Measurements from ENCODE around the gene FAAP20.

Gene FAAP20

DNA sequence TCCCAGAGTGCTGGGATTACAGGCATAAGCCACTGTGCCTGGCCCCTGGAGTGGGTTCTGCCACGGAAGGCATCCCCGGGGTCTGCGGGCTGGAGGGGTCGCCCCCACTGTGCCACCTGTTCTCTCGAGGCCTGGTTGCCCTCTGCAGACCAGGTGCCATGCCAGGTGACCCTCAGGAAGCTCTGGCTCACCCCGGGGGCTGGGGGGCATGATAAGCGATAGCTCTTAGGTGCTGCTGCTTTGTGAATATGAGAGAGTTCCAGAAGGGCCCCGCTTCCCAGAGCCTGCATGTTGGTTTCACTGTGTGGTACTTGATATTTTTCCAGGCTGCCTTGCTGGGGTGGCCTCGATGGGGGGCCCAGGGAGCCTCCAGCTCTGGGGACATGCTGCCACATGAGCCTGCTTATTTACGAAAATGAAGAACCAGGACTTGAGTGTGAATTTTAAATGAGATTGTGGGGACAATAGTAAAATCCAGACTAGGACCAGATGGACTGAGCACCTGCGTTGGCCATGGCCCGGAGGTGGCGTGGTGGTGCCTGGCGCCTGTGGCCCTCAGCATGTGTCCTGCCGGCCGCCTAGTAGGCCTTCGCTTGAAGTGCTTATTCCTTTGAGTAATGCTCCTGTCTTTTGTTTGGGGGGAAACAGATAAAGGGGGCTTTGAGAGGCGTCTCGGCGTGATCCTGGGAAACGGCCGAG is 40.9 kb upstream of the FAAP20 start:
- Histone ChIP-seq H3K9me3 (ENCODE audit: control insufficient read depth, insufficient read depth, low read depth, low read length) (no peaks in the 10 kb centered on the region), H3K27ac (ENCODE audit: extremely low read depth, low read depth, low read length) (peak overlapping the region; percentile 3; the same call in 1 of the 2 replicates), H3K4me1 (ENCODE audit: control insufficient read depth, insufficient read depth, low read length) (peaks cover 35% of the 10 kb centered on the region), H3K36me3 (ENCODE audit: control insufficient read depth in 2 of 2, insufficient read depth in 1 of 2, low read length in 2 of 2) (peaks cover 0 to 36% of the 10 kb centered on the region in 2 experiments; a peak in 1 of 3 replicates), H3K4me3 (ENCODE audit: low read depth, low read length) (no peak overlapping the region)
- CTCF ChIA-PET = interaction anchor here (1.3 kb wide), 1 partner anchor 41 kb away, joined by 4 read pairs; the partner anchor contains the start of gene FAAP20
- POLR2A ChIA-PET = interaction anchor here (0.7 to 0.8 kb wide), 2 partner anchors 33 to 140 kb away, joined by 3 to 6 read pairs; no protein-coding TSS in a partner anchor
- peak; percentile 57 for TF ChIP-seq ZIC2 (tag by site-specific recombination; IDR thresholded peaks at IDR 0.05)
- TF ChIP-seq ZNF48 (tag by site-specific recombination; IDR thresholded peaks at IDR 0.05) = no peak
- TF ChIP-seq SP7 (tag by site-specific recombination; IDR thresholded peaks at IDR 0.05) = no peak
- TF ChIP-seq MEIS1 (CRISPR knock-in tag; IDR thresholded peaks at IDR 0.05; ENCODE audit: borderline replicate concordance) = no peak
- TF ChIP-seq, protein P1, sequence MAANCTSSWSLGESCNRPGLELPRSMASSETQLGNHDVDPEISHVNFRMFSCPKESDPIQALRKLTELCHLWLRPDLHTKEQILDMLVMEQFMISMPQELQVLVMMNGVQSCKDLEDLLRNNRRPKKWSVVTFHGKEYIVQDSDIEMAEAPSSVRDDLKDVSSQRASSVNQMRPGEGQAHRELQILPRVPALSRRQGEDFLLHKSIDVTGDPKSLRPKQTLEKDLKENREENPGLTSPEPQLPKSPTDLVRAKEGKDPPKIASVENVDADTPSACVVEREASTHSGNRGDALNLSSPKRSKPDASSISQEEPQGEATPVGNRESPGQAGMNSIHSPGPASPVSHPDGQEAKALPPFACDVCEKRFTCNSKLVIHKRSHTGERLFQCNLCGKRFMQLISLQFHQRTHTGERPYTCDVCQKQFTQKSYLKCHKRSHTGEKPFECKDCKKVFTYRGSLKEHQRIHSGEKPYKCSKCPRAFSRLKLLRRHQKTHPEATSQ (tag by site-specific recombination; IDR thresholded peaks at IDR 0.05) = no peak
- TF ChIP-seq SCRT2 (tag by site-specific recombination; IDR thresholded peaks at IDR 0.05) = no peak
- TF ChIP-seq, protein P2, sequence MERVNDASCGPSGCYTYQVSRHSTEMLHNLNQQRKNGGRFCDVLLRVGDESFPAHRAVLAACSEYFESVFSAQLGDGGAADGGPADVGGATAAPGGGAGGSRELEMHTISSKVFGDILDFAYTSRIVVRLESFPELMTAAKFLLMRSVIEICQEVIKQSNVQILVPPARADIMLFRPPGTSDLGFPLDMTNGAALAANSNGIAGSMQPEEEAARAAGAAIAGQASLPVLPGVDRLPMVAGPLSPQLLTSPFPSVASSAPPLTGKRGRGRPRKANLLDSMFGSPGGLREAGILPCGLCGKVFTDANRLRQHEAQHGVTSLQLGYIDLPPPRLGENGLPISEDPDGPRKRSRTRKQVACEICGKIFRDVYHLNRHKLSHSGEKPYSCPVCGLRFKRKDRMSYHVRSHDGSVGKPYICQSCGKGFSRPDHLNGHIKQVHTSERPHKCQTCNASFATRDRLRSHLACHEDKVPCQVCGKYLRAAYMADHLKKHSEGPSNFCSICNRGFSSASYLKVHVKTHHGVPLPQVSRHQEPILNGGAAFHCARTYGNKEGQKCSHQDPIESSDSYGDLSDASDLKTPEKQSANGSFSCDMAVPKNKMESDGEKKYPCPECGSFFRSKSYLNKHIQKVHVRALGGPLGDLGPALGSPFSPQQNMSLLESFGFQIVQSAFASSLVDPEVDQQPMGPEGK (tag by site-specific recombination; IDR thresholded peaks at IDR 0.05) = no peak
- no peak for TF ChIP-seq ZNF121 (tag by site-specific recombination; IDR thresholded peaks at IDR 0.05)
- TF ChIP-seq, protein P3, sequence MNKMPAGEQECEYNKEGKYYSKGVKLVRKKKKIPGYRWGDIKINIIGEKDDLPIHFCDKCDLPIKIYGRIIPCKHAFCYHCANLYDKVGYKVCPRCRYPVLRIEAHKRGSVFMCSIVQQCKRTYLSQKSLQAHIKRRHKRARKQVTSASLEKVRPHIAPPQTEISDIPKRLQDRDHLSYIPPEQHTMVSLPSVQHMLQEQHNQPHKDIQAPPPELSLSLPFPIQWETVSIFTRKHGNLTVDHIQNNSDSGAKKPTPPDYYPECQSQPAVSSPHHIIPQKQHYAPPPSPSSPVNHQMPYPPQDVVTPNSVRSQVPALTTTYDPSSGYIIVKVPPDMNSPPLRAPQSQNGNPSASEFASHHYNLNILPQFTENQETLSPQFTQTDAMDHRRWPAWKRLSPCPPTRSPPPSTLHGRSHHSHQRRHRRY (tag by site-specific recombination; IDR thresholded peaks at IDR 0.05) = no peak
- TF ChIP-seq, protein P4, sequence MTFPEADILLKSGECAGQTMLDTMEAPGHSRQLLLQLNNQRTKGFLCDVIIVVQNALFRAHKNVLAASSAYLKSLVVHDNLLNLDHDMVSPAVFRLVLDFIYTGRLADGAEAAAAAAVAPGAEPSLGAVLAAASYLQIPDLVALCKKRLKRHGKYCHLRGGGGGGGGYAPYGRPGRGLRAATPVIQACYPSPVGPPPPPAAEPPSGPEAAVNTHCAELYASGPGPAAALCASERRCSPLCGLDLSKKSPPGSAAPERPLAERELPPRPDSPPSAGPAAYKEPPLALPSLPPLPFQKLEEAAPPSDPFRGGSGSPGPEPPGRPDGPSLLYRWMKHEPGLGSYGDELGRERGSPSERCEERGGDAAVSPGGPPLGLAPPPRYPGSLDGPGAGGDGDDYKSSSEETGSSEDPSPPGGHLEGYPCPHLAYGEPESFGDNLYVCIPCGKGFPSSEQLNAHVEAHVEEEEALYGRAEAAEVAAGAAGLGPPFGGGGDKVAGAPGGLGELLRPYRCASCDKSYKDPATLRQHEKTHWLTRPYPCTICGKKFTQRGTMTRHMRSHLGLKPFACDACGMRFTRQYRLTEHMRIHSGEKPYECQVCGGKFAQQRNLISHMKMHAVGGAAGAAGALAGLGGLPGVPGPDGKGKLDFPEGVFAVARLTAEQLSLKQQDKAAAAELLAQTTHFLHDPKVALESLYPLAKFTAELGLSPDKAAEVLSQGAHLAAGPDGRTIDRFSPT (tag by site-specific recombination; IDR thresholded peaks at IDR 0.05) = 0 out of 2 replicates have a peak, but pooled peaks have one; percentile 43
- TF ChIP-seq, protein P5, sequence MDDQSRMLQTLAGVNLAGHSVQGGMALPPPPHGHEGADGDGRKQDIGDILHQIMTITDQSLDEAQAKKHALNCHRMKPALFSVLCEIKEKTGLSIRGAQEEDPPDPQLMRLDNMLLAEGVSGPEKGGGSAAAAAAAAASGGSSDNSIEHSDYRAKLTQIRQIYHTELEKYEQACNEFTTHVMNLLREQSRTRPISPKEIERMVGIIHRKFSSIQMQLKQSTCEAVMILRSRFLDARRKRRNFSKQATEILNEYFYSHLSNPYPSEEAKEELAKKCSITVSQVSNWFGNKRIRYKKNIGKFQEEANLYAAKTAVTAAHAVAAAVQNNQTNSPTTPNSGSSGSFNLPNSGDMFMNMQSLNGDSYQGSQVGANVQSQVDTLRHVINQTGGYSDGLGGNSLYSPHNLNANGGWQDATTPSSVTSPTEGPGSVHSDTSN (CRISPR knock-in tag; IDR thresholded peaks at IDR 0.05) = no peak
- TF ChIP-seq, protein P6, sequence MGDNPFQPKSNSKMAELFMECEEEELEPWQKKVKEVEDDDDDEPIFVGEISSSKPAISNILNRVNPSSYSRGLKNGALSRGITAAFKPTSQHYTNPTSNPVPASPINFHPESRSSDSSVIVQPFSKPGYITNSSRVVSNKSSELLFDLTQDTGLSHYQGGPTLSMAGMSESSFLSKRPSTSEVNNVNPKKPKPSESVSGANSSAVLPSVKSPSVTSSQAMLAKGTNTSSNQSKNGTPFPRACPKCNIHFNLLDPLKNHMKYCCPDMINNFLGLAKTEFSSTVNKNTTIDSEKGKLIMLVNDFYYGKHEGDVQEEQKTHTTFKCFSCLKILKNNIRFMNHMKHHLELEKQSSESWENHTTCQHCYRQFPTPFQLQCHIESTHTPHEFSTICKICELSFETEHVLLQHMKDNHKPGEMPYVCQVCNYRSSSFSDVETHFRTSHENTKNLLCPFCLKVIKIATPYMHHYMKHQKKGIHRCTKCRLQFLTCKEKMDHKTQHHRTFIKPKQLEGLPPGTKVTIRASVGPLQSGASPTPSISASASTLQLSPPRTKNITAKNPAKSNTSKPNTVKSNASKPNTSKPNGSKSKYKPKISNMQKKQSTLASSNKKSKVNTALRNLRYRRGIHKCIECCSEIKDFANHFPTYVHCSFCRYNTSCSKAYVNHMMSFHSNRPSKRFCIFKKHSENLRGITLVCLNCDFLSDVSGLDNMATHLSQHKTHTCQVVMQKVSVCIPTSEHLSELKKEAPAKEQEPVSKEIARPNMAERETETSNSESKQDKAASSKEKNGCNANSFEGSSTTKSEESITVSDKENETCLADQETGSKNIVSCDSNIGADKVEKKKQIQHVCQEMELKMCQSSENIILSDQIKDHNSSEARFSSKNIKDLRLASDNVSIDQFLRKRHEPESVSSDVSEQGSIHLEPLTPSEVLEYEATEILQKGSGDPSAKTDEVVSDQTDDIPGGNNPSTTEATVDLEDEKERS (tag by site-specific recombination; IDR thresholded peaks at IDR 0.05) = no peak
- no peak for TF ChIP-seq ZNF211 (tag by site-specific recombination; IDR thresholded peaks at IDR 0.05; ENCODE audit: low read depth)
- no peak for TF ChIP-seq ZNF777 (tag by site-specific recombination; IDR thresholded peaks at IDR 0.05; ENCODE audit: borderline replicate concordance)
- 0 out of 2 replicates have a peak, but pooled peaks have one; percentile 14 for TF ChIP-seq GLIS2 (tag by site-specific recombination; IDR thresholded peaks at IDR 0.05)
- no peak for TF ChIP-seq ZNF776 (tag by site-specific recombination; IDR thresholded peaks at IDR 0.05; ENCODE audit: borderline replicate concordance)
- TF ChIP-seq YY1 (tag by site-specific recombination; IDR thresholded peaks at IDR 0.05) = no peak
- TF ChIP-seq ZNF335 (tag by site-specific recombination; conservative IDR thresholded peaks at IDR 0.05) = no peak
- TF ChIP-seq, protein P7, sequence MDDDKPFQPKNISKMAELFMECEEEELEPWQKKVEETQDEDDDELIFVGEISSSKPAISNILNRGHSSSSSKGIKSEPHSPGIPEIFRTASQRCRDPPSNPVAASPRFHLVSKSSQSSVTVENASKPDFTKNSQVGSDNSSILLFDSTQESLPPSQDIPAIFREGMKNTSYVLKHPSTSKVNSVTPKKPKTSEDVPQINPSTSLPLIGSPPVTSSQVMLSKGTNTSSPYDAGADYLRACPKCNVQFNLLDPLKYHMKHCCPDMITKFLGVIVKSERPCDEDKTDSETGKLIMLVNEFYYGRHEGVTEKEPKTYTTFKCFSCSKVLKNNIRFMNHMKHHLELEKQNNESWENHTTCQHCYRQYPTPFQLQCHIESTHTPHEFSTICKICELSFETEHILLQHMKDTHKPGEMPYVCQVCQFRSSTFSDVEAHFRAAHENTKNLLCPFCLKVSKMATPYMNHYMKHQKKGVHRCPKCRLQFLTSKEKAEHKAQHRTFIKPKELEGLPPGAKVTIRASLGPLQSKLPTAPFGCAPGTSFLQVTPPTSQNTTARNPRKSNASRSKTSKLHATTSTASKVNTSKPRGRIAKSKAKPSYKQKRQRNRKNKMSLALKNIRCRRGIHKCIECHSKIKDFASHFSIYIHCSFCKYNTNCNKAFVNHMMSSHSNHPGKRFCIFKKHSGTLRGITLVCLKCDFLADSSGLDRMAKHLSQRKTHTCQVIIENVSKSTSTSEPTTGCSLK (tag by site-specific recombination; IDR thresholded peaks at IDR 0.05) = no peak
- no peak for TF ChIP-seq ZNF416 (tag by site-specific recombination; IDR thresholded peaks at IDR 0.05)
